GM11168 (cell line): ENCODE measurements around the gene MAEL.

Experiments used
- in situ Hi-C: fragments of 300-500 bp; cut with MboI; formaldehyde crosslinking; loops from one replicate; pipeline ENCODE4 v1.12.0; 2022; ENCODE audit warnings: low sequenced_read_pairs; ENCODE audit not compliant: unreplicated experiment

MAEL gene

GRCh38 chr1:167051907-167052306, 62.8 kb downstream of the MAEL start:
- in situ Hi-C loops, result no loop called here

- in situ Hi-C loops, result no loop called here
Observed at GRCh38 chr1:167052389-167052788, 63.3 kb downstream of the MAEL start.

- in situ Hi-C loops, result no loop called here
Observed at GRCh38 chr1:167054531-167054930, 65.5 kb downstream of the MAEL start.

- in situ Hi-C loops, result no loop called here
Observed at GRCh38 chr1:167054946-167055630, 66.0 kb downstream of the MAEL start.

- in situ Hi-C loops, result no loop called here
Observed at GRCh38 chr1:167056529-167057231, 67.6 kb downstream of the MAEL start.

GRCh38 chr1:167057241-167057688, 68.2 kb downstream of the MAEL start:
- in situ Hi-C loops, result no loop called here

- in situ Hi-C loops, result no loop called here
Observed at GRCh38 chr1:167059045-167059808, 70.1 kb downstream of the MAEL start.

- in situ Hi-C loops, result loop anchor here (5.0 to 10.0 kb wide), 2 partner anchors 147 to 155 kb away; no protein-coding TSS in a partner anchor
Observed at GRCh38 chr1:167059809-167060107, 70.7 kb downstream of the MAEL start.

GRCh38 chr1:167060141-167061072, 71.3 kb downstream of the MAEL start:
- in situ Hi-C loops, result loop anchor here (5.0 to 10.0 kb wide), 2 partner anchors 148 to 154 kb away; no protein-coding TSS in a partner anchor

- in situ Hi-C loops, result loop anchor here (5.0 to 10.0 kb wide), 2 partner anchors 149 to 154 kb away; no protein-coding TSS in a partner anchor
Observed at GRCh38 chr1:167061073-167061464, 72.0 kb downstream of the MAEL start.

- in situ Hi-C loops, result loop anchor here (5.0 to 10.0 kb wide), 3 partner anchors 150 to 378 kb away; no protein-coding TSS in a partner anchor
Observed at GRCh38 chr1:167064621-167065020, 75.5 kb downstream of the MAEL start.

GRCh38 chr1:167065471-167065870, 76.4 kb downstream of the MAEL start:
- in situ Hi-C loops, result loop anchor here (5.0 to 10.0 kb wide), 2 partner anchors 149 to 377 kb away; no protein-coding TSS in a partner anchor

GRCh38 chr1:167066333-167067122, 77.4 kb downstream of the MAEL start:
- in situ Hi-C loops, result loop anchor here (5.0 to 10.0 kb wide), 2 partner anchors 148 to 376 kb away; no protein-coding TSS in a partner anchor

- in situ Hi-C loops, result loop anchor here (5.0 to 10.0 kb wide), 2 partner anchors 147 to 374 kb away; no protein-coding TSS in a partner anchor
Observed at GRCh38 chr1:167067904-167068303, 78.8 kb downstream of the MAEL start.

- in situ Hi-C loops, result loop anchor here (5.0 to 10.0 kb wide), 2 partner anchors 146 to 374 kb away; no protein-coding TSS in a partner anchor
Observed at GRCh38 chr1:167068761-167069160, 79.7 kb downstream of the MAEL start.

GRCh38 chr1:167071286-167071685, 82.2 kb downstream of the MAEL start:
- in situ Hi-C loops, result no loop called here
